HCEC 1CT (cell line): ENCODE results near the gene SH2D4B.
A peak's percentile ranks its signal among the peaks of the same experiment; 100 is the strongest.

Source experiments
- DNase-seq: peaks from one replicate; pipeline ENCODE4 v3.0.0-alpha.2; 2017

The SH2D4B gene

GRCh38 chr10:80504158-80504811 is 33.4 kb upstream of the SH2D4B start:
- DNase-seq, result no peak

DNA sequence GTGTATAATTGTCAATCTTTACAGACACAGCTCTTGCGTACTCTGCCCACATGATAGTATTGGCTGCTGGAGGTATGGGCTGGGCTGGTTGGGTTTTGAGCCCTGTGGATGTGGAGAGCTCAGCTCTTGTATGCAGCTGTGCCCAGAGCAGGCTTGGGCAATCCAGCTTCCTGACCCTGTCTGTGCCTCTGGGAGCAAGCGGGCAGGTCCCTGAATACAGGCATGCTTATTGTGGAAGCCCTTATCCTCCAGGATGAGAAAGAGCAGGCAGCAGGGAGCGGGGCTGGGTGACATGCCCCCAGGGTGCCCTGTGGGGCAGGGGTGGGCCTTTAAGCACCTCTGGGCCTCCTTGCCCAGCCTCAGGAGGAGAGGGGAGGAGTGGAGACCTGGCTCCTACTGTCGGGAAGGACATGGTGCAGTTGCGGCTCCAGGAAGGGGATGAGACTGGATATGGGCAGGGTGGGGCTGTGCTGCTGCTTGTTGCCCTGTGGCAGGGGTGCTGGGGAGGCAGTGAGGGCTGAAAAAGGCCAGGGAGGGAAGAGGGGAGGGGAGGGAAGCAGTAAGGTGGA is 32.7 kb upstream of the SH2D4B start:
- DNase-seq, result no peak

DNA sequence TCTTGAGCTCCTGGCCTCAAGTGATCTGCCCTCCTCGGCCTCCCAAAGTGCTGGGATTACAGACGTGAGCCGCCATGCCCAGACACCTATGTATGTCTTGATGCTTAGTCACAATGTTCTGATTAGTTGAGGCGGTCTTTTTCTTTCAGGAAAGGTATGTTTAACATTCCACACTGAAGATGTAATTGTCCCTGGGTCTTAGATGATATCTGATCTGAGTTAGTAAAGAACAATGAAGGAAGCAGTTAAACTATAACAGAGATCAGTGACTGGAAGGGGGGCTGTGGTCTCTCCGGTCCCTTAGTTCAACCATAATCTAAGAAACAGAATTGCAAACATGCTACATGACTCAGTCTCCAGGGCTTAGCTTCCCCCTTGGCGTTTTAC is 31.5 kb upstream of the SH2D4B start:
- DNase-seq, result peak; percentile 33

DNA sequence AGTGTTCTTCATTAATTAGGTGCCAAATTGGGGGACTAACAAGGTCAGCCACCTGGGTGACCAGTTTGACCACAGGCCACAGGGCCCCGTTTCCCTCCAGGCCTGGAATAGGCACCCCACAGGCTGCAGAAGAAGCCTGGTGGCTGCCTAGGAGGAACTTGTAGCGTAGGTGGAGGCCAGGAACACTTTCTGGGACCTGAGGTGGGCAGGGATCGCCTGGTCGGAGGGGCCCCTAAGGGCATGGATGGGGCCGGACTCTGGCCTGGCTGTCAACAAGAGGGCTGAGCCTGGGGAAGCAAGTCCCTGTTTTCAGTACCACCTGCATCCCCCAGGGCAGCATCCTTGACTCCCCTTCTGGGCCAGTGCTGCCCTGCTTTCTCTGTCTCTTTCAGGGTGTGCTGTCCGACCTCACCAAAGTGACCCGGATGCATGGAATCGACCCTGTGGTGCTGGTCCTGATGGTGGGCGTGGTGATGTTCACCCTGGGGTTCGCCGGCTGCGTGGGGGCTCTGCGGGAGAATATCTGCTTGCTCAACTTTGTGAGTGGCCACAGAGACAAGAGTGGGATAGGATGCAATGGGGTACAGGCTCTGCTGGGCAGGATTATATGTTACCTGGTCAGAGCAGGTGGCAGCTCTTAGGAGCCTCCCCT is 30.7 kb upstream of the SH2D4B start:
- no peak for DNase-seq

- no peak for DNase-seq
These were observed 28.6 kb upstream of the SH2D4B start for GRCh38 chr10:80509108-80509402.

DNA sequence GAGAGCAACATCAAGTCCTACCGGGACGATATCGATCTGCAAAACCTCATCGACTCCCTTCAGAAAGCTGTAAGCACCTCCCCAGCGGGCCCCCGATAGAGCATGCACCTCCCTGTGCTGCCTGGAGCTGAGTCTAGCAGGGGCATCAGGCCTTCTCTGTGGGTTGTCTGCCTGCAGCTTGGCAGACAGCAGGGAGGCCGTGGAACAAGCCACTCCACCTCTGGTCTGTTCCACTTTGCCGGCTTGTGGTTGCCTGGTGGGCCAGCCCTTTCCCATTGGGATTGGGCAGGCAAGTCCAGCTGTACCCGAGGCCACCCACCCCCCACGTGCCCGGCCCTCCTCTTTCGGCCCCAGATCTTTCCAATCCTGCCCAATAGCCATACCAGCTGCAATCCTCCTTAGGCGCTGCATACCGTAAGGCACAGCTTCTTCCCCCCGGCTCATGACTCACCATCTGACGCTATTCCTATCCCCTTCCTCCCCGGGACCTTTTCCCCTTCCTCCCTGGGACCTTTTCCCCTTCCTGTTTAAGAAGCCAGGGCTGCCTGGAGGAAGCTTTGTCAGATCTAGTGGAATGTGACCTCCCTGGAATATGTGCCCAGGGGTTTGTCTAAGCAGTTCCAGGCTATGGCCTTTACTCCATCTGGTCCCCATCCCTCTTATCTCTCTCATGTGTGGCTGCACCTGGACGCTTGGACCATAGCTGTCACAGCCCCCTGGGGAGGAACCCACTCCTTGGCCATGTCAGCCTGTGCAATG is 28.1 kb upstream of the SH2D4B start:
- peak; percentile 91 for DNase-seq

DNA sequence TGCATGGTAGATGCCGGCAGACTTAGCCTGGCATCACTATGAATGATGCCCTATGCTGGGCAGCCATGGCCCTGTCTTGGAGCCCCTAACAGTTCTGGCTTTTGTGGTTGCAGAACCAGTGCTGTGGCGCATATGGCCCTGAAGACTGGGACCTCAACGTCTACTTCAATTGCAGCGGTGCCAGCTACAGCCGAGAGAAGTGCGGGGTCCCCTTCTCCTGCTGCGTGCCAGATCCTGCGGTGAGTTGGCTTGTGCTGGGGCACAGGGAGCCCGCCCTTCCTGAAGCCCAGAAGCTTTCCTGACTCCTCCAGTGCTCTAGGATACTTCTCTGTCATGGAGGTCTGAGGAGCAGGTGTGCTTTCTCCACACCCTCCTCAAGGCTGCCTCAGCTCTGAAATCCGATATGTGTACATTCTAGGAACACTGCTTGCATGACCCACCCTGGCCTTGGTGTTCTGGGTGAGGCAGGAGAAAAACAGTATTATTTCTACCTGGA is 25.6 kb upstream of the SH2D4B start:
- DNase-seq, result no peak

DNA sequence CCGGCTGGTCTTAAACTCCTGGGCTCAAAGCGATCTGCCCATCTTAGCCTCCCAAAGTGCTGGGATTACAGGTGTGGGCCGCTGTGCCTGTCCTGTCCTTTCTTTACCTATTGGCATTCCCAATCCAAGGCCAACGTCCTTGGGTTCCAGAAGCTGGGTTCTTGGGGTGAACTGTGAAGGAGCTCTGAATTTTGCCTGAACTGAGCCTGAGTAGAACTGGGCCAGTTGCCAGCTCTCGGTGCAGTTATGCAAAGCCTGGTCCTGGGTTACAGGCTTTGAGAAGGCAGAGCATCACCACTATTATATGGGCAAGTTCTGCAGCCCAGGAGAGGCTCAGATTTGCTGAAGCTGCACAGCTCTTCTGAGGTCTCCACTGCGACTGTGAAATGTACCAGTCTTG is 24.6 kb upstream of the SH2D4B start:
- no peak for DNase-seq

GRCh38 chr10:80515511-80515910 is 22.2 kb upstream of the SH2D4B start:
- DNase-seq, result no peak

- DNase-seq, result no peak
These were observed 21.8 kb upstream of the SH2D4B start for GRCh38 chr10:80515941-80516340.

DNA sequence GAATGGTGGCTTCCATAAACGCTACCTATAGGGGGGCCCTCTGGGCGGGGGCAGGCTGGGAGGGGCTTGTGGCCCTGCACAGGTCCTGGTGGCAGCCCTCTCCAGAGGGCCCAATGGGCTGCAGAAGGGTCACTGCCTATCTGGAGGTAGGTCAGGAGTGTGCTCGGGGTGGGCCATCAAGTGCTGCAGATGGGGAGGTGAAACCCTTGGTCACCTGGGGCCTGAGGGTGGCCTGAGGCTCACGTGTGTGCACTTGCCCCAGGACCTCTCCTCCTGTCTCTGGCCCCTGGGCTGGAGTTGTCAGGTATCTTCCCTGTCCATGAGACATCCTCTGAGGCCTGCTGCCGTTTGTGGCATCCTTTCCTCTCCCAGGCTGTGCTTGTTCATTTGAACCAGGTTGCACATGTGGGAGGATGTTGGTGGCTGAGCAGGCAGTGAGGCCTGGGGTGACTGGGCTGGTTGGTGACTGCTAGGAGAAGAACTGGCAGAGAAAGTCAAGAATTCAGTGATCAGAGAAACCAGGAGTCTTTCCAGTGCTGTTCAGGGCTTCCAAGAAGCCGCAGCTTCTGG is 21.1 kb upstream of the SH2D4B start:
- DNase-seq, result no peak

DNA sequence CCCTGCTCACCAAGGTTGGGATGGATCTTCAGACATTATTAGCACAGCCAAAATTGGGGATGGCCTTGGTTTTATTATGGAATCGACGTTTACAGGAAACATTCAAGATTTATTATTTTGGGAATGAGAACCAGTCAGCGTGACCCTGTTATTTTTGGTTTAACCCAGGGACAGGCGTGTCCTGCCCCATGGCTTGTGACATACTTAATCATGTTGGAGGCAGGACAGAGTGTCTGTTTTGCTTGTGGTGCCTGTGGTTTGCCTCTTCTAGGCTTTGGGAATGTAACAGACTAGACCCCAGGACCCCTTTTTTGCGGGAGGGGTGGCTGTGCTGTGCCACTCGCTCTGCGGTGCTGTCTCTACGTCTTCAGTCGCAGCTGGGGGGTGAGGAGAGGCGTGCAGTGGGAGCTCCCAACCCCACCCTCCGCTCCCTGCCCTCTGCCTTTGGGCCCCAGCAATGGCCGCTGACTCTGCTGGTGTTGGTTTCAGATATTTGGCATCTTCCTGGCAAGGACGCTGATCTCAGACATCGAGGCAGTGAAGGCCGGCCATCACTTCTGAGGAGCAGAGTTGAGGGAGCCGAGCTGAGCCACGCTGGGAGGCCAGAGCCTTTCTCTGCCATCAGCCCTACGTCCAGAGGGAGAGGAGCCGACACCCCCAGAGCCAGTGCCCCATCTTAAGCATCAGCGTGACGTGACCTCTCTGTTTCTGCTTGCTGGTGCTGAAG is 20.1 kb upstream of the SH2D4B start:
- DNase-seq, result no peak

GRCh38 chr10:80518143-80518806 is 19.4 kb upstream of the SH2D4B start:
- no peak for DNase-seq

DNA sequence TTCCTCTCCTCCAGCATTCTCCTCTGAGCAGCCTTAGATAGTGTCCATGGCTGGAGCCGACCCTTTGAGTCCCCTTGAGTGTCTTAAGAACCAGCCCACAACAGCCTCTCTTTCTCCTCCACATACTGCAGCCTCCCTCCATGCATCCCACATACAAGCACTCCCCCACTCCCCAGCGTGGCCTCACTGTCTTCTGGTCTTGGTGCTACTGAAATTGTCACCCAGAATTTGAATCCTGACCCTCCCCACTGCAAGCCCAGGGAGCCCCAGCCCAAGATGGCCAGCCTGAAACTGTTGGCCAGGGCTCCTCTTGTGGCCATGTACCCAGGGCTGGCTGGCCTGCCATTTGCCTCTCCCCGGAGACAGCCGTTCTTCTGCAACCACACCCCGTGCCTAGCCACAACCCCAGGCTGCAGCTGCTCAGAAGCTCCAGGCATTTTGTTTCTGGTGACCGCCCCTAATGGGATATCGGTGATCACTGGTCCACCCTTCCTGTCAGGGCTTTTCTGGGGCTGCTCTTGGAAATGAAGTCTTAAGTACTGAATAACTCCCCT is 18.8 kb upstream of the SH2D4B start:
- DNase-seq, result no peak

- no peak for DNase-seq
These were observed 17.6 kb upstream of the SH2D4B start for GRCh38 chr10:80519936-80520650.

GRCh38 chr10:80520661-80521470 is 16.8 kb upstream of the SH2D4B start:
- no peak for DNase-seq

DNA sequence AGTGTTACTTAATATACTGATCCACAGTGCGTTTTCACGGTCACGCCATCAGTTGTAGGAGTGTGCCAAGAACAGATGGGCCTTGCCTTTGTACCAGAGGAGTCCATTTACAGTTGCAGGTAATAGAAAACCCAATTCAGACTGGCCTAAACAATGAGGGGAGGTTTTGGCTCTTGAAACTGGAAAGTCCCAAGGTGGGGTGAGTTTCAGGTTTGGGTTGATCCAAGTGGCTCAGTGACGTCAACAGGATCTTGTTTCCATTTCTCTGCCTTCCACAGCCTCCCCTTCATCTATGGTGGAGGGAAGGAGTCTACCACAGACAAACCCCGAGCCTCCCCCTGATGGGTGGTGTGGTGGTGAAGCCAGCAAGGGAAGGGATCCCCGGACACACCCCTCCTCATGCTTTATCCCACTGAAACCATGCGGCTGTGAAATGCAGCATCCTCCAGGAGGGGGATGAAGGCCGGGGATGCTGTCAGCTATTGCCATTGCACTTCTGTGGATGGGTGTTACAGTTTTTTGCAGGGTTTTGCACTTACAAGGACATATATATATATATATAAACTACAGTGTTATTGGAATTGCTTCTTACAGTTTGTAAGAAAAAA is 14.8 kb upstream of the SH2D4B start:
- no peak for DNase-seq

- no peak for DNase-seq
These were observed 13.9 kb upstream of the SH2D4B start for GRCh38 chr10:80523773-80524172.

GRCh38 chr10:80524190-80524909 is 13.4 kb upstream of the SH2D4B start:
- DNase-seq, result no peak
